ENCODE data around the gene LSS. TPM values are rescaled to one million over a fixed set of nuclear protein-coding genes. Genes with fewer than 3 reads are reported as not detected.

The LSS gene
- total and polyA plus RNA-seq, 2 of the 4 experiments (the other 2 are of a cell fraction): 43.4 to 58.1 TPM

- TF ChIP-seq CTCF (conservative IDR thresholded peaks at IDR 0.05; ENCODE audit: low read depth, low read length): no peak
- no peak for TF ChIP-seq SMC3 (IDR thresholded peaks at IDR 0.05; ENCODE audit: low read depth, low read length)
- no peak for TF ChIP-seq NFE2L2 (IDR thresholded peaks at IDR 0.05; ENCODE audit: low read depth, low read length)
- no peak for TF ChIP-seq CEBPB (IDR thresholded peaks at IDR 0.05; ENCODE audit: low read depth, low read length)
- TF ChIP-seq RCOR1 (IDR thresholded peaks at IDR 0.05; ENCODE audit: insufficient replicate concordance, low read length): no peak
- TF ChIP-seq ELK1 (IDR thresholded peaks at IDR 0.05; ENCODE audit: borderline replicate concordance, low read depth, low read length): no peak
- no peak for TF ChIP-seq MAFK (IDR thresholded peaks at IDR 0.05; ENCODE audit: low read depth, low read length)
- TF ChIP-seq MXI1 (IDR thresholded peaks at IDR 0.05; ENCODE audit: borderline replicate concordance, low read depth, low read length): no peak
- no peak for TF ChIP-seq RFX5 (IDR thresholded peaks at IDR 0.05; ENCODE audit: low read depth, low read length)
- no peak for TF ChIP-seq USF2 (IDR thresholded peaks at IDR 0.05; ENCODE audit: low read depth, low read length)
- TF ChIP-seq RAD21 (IDR thresholded peaks at IDR 0.05; ENCODE audit: low read length): no peak
- TF ChIP-seq FOS (IDR thresholded peaks at IDR 0.05; ENCODE audit: low read depth, low read length): no peak
- no peak for TF ChIP-seq BHLHE40 (IDR thresholded peaks at IDR 0.05; ENCODE audit: low read depth, low read length)
- Histone ChIP-seq H2BK20ac (ENCODE audit: low read depth, low read length) (no peak overlapping the region), H3K9me1 (ENCODE audit: insufficient read depth, low read length) (no peaks in the 10 kb centered on the region), H3K14ac (replicated peaks; ENCODE audit: low read depth, low read length) (no peak overlapping the region), H2AFZ (replicated peaks; ENCODE audit: low read length, poor library complexity) (no peak overlapping the region), H3K9me3 (ENCODE audit: control insufficient read depth, insufficient read depth, low read length) (no peaks in the 10 kb centered on the region), H3K4me2 (ENCODE audit: low read depth, low read length) (no peak overlapping the region), H3K9ac (ENCODE audit: low read depth, low read length) (no peak overlapping the region), H3K4me1 (ENCODE audit: control insufficient read depth, insufficient read depth, low read length) (no peaks in the 10 kb centered on the region), H4K8ac (ENCODE audit: low read depth in 2 of 2, low read length in 2 of 2) (no peak overlapping the region), H2AK5ac (ENCODE audit: low read depth, low read length) (no peak overlapping the region), H4K5ac (ENCODE audit: low read depth, low read length) (no peak overlapping the region), H2BK5ac (ENCODE audit: low read depth, low read length, poor library complexity, severe bottlenecking) (no peak overlapping the region), H3K79me1 (ENCODE audit: low read depth in 1 of 2, low read length in 2 of 2) (peaks cover 8 to 42% of the 10 kb centered on the region in 2 experiments; a peak in 3 of 4 replicates), H3K56ac (ENCODE audit: extremely low read depth, insufficient read depth, low read length) (no peak overlapping the region), H3K4me3 (ENCODE audit: insufficient read depth, low read depth, low read length) (no peak overlapping the region), H3K4ac (ENCODE audit: low read depth, low read length) (no peak overlapping the region), H3K27me3 (ENCODE audit: control insufficient read depth, insufficient read depth, low read length) (no peaks in the 10 kb centered on the region), H3K23ac (ENCODE audit: low read depth, low read length) (no peak overlapping the region), H3K36me3 (ENCODE audit: control insufficient read depth, insufficient read depth, low read length) (peaks cover 32% of the 10 kb centered on the region), H3K27ac (ENCODE audit: insufficient read depth, low read length) (no peak overlapping the region), H2BK15ac (ENCODE audit: low read depth, low read length) (no peak overlapping the region), H4K91ac (ENCODE audit: insufficient read depth, low read depth, low read length) (no peak overlapping the region), H3K18ac (ENCODE audit: low read depth, low read length) (no peak overlapping the region), H4K20me1 (ENCODE audit: insufficient read depth, low read length) (peaks cover 15% of the 10 kb centered on the region), H2AK9ac (replicated peaks; ENCODE audit: low read depth, low read length, poor library complexity) (no peak overlapping the region), H2BK120ac (ENCODE audit: low read depth, low read length) (no peak overlapping the region)
- WGBS, 2 experiments (ENCODE audit: extremely low coverage in 2 of 2, insufficient read length in 1 of 2): 81% methylated on average over 4 of the region's 13 CpGs; no CpG with 5 or more reads in 1 of the 2 experiments
- intact Hi-C loops (cut with micrococcal nuclease): no loop called here
- ATAC-seq (ENCODE audit: low read depth): no peak
- BruUV-seq (replicated peaks): no TSS peak
- in situ Hi-C loops (cut with MboI; ENCODE audit: low sequenced_read_pairs): no loop called here
- no peak for DNase-seq
- CTCF ChIA-PET: no interaction called here
- dilution Hi-C loops (cut with HindIII; ENCODE audit: low sequenced_read_pairs, unreplicated experiment): no loop called here
- POLR2A ChIA-PET (ENCODE audit: unreplicated experiment): no interaction called here
Observed at GRCh38 chr21:46219591-46220239, 8.9 kb downstream of the LSS start.
